Measurements from ENCODE around the gene VAV3.
A peak's percentile ranks its signal among the peaks of the same experiment; 100 is the strongest.
"Not testable (repeated sequence)": the region's sequence is repeated elsewhere in the genome, so short reads cannot be mapped to it uniquely, and the experiment has no call there.

The VAV3 gene, protein sequence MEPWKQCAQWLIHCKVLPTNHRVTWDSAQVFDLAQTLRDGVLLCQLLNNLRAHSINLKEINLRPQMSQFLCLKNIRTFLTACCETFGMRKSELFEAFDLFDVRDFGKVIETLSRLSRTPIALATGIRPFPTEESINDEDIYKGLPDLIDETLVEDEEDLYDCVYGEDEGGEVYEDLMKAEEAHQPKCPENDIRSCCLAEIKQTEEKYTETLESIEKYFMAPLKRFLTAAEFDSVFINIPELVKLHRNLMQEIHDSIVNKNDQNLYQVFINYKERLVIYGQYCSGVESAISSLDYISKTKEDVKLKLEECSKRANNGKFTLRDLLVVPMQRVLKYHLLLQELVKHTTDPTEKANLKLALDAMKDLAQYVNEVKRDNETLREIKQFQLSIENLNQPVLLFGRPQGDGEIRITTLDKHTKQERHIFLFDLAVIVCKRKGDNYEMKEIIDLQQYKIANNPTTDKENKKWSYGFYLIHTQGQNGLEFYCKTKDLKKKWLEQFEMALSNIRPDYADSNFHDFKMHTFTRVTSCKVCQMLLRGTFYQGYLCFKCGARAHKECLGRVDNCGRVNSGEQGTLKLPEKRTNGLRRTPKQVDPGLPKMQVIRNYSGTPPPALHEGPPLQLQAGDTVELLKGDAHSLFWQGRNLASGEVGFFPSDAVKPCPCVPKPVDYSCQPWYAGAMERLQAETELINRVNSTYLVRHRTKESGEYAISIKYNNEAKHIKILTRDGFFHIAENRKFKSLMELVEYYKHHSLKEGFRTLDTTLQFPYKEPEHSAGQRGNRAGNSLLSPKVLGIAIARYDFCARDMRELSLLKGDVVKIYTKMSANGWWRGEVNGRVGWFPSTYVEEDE

DNA sequence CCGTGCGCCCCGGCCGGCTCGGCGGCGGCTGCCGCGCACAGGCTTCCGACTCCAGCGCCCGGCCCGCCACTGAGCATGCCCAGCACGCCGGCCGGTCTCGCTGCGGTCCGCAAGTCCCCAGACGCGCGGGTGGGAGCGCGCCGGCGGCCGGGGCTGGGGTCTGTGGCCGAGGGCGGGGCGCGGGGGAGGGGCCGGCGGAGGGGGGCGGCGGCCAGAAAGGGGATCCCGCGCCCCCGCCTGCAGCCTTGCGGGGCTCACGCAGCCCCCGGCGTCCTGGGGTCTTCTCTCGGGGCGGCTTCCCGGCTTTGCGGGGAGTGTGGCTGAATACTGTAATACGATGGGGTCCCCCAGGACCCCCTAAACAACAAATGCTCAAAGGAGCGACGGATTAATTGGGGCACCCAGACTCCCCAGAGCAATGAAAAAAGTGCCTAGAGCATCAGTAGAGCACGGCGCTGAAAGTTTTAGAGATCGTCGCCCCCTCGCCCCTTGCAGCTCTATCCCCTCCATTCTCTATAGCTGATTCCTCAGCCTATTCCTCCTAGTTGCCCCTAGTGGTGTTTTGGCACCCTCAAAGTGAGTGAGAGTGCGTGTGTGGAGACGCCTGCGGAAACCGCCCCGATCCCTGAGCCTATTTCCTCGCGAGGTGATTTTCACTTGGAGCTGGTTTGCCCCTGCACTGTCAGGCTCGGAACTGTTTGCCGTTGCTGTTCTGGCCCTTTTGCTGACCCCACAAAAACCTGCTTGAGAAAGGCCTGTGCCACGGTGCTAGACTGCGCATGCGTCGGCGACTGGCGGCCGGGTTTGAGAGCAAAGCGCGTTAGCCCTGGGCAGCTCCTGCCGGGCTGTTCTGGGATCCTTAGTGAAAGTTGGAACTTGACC lies at the start of gene VAV3:
Gene VAV3, minus strand, starts transcription at position 71 of the 882 bp plus-strand sequence. CDS start 311 bp downstream, outside the sequence.
- peak; percentile 78 for DNase-seq

DNA sequence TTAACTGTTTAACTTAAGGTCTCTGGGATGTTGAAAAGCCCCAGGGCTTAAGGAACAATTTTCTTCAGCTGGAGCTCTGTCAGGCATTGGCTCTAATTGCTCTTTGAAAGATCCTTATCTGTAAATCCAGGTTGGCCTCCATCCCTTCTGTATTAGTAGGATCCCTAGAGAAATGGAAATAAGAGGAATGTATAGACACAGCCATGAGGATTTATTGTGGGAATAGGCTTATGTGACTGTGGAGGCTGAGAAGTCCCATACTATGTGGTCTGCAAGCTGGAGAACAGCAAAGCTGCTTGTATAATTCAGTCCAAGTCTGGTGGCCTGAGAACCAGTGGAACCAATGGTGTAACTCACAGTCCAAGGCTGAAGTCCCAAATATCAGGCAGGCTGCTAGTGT lies 47.6 kb upstream of the VAV3 start:
- DNase-seq, result no peak

DNA sequence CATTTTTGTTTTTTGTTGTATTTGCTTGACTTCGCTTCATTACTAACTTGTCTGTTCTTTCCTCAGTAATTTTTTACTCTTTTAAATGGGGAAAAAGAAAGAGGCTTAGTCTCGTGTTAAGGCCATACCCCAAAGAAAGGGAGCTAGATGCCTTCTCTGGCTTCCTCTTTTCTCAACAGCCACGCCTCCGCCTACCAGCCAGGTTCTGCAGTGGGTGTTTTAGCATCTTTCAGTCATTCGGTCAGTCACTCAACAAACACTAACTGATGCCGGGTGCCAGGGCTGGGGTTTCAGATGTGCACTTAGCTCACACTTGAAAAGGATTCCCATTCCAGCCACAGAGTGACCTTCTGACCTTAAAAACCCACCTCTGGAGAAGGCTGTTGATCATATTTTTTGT lies 46.3 kb upstream of the VAV3 start:
- no peak for DNase-seq

DNA sequence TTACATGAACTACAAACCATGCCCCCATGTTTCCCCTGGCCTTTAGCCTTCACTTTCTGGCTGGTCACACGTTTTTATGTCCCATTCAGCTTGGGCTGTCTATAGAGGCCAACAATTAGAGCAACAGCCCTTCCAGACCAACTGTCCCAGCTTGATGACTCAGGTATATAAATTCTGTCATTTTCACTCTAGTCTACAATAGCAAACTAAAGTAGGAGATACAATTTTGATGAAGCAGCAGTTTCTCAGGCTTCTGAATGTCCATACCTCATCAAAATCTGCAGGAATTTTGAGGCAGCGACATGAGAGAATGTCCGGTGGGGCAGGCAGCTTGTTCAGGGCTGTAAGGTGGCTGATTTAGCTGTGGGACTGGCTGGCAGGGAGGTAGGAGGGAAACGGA lies 45.6 kb upstream of the VAV3 start:
- no peak for DNase-seq

- DNase-seq, result no peak
These were observed 44.7 kb upstream of the VAV3 start for GRCh38 chr1:108009603-108010195.

GRCh38 chr1:108007531-108007930 lies 42.6 kb upstream of the VAV3 start:
- DNase-seq, result no peak

DNA sequence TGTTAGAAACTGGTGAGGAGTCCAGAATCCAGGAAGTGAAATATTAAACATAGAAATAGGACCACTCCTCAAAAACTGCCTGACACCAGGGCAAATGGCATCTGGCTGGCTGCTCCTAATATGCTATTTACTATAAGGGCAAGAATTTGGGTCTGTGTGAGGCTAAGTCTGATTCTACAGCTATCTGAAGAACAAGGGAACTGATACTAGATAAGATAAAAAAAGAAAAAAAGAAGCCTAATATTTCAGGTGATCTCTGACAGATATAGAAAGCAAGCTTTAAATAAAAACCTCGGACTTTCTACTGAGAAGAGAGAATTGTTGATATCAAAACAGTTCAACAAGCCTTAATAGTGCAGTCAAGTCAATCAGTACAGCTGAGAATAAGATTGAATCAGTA lies 42.1 kb upstream of the VAV3 start:
- no peak for DNase-seq

- DNase-seq, result not testable (repeated sequence)
These were observed 39.9 kb upstream of the VAV3 start for GRCh38 chr1:108004919-108005318.

GRCh38 chr1:108000620-108001111 lies 35.7 kb upstream of the VAV3 start:
- peak; percentile 87 for DNase-seq

- no peak for DNase-seq
These were observed 35.2 kb upstream of the VAV3 start for GRCh38 chr1:108000184-108000583.

- no peak for DNase-seq
These were observed 32.9 kb upstream of the VAV3 start for GRCh38 chr1:107997866-107998265.

- no peak for DNase-seq
These were observed 28.9 kb upstream of the VAV3 start for GRCh38 chr1:107993920-107994319.

GRCh38 chr1:107992347-107992746 lies 27.4 kb upstream of the VAV3 start:
- DNase-seq, result no peak

DNA sequence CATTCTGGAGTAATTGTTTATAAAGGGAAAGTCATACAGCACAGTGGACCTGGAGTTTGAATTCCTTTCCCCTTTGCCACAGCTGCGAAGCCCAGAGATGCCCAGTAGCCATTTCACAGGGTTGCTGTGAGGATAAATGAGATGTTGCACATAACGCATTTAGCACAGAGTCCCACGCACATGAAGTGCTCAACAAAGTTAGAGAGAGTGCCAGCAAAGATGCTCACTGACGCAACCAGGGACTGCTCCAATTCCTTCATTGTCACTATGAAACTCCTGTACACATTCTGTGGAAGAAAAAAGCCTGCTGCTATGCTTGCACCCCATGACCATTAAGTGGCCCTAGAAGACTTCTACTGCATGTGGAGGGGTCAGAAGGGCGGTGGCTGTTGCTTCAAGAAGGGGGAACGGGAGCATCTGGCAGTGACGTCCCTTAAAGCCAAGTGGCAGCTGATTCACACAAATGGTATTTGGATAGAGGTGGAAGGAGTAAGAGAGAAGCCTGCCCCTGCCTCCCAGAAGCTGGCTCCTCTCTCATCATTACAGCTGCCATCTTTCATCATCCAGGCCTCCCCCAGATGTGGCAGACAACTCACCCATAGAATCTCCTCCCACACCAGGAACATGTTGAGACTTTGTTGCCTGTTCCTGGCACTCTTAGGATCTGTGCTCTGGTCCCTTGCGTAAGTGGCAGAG lies 26.5 kb upstream of the VAV3 start:
- DNase-seq, result no peak

DNA sequence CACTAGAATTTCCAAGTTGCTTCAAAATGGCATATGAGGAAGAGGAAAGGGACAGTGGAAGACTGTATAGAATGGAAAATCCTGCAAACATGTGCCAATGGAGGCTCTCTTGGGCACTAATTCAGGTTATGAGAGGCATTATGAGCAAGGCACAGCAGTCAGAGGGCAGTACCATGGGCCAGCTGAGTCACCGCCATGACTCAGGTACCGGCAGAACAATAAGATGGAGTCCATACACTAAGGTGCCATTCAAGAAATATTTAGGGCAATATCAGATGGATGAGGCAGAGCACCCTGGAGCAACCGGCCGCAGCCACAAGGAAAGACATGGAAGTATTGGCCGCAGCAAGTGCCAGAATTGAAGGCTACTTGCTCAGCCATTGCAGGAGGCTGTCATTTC lies 25.6 kb upstream of the VAV3 start:
- no peak for DNase-seq

GRCh38 chr1:107981277-107981676 lies 16.3 kb upstream of the VAV3 start:
- no peak for DNase-seq

GRCh38 chr1:107979926-107980325 lies 14.9 kb upstream of the VAV3 start:
- DNase-seq, result no peak

DNA sequence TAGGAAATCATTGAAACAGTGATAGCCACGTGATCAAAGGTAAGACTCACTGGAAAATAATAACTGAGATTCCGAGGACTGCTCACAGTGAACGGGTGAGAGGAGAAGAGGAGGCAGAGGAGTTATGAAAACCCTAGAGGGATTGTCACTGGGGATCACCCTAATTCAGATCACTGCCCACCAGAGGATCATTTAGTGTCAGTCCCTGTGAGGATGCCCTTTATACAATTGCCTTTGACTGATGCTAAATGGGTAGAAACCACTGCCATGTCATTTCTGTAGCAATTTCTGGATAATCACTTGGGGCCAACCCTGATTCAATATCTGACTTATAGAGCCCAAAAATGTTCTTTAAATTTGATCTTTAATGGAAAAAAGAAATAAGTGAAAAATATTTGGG lies 14.1 kb upstream of the VAV3 start:
- DNase-seq, result no peak

GRCh38 chr1:107976836-107977235 lies 11.9 kb upstream of the VAV3 start:
- no peak for DNase-seq

DNA sequence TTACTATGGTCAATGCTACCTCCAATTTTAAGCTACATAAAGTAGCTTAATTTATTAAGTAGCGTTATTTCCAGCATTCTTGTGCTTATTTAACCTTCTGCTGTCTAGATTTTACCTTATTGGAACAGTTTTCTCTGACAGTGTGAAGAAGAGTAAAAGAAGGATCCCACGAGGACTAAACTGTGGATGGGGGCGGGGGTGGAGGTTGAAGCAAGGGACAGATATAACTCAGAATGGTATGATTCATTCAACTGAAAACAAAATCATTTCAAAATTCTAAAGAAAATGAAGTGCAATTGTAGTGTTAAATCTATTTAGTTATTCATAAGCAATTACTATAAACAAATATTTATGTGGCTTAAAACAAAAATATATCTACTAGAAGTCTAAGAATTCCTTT lies 11.5 kb upstream of the VAV3 start:
- DNase-seq, result no peak

- no peak for DNase-seq
These were observed 10.9 kb upstream of the VAV3 start for GRCh38 chr1:107975851-107976250.

DNA sequence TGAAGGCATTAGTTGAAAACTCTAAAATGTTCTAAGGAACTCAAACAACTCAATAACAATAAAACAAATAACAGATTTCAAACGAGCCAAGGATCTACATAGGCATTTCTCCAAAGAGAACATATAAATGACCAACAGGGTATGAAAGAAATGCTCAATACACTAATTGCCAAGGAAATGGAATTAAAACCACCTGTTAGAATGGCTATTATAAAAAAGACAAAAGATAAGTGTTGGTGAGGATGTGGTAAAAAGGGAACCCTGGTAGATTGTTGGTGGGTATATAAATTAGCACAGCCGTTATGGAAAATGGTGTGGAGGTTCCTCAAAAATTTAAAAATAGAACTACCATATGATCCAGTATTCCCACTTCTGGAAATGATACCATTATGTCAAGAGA lies 9.1 kb upstream of the VAV3 start:
- no peak for DNase-seq
